HL-60 (cell line): Measurements from ENCODE around the gene TPGS1.

Experiments
- DNase-seq, 2 experiments: peaks; one replicate each; pipeline ENCODE4 v3.0.0-alpha.2; 2010 to 2020; ENCODE audit warnings: low read depth in 1 of 2, low spot score in 1 of 2
- H3K27ac ChIP-seq: fragments of 250-450 bp; sonication (Bioruptor Pico); replicated peaks from 2 replicates; pipeline ENCODE4 v1.5.1; 2020; ENCODE audit warnings: mild to moderate bottlenecking, moderate library complexity
- H3K27me3 ChIP-seq: fragments of 250-450 bp; sonication (Bioruptor Pico); 2 replicates; pipeline ENCODE4 v1.5.1; 2021; ENCODE audit warnings: mild to moderate bottlenecking, moderate library complexity; ENCODE audit not compliant: insufficient read depth, poor library complexity, severe bottlenecking
- H3K4me3 ChIP-seq: replicated peaks from 2 replicates; pipeline ENCODE4 v1.5.1; 2011; ENCODE audit warnings: mild to moderate bottlenecking, control low read depth, low read length; ENCODE audit not compliant: insufficient read depth
- GABPA ChIP-seq: IDR thresholded peaks from 2 replicates; pipeline ENCODE4 v1.6.1; 2012; ENCODE audit warnings: low read depth
- POLR2AphosphoS5 ChIP-seq: IDR thresholded peaks from 2 replicates; pipeline ENCODE4 v1.6.1; 2012; ENCODE audit warnings: low read depth
- SPI1 ChIP-seq: IDR thresholded peaks from 2 replicates; pipeline ENCODE4 v1.6.1; 2012; ENCODE audit warnings: low read depth, mild to moderate bottlenecking, borderline replicate concordance
- TF ChIP-seq, protein P1 (sequence below): IDR thresholded peaks from one replicate; pipeline ENCODE4 v1.5.1; 2011; ENCODE audit warnings: low read length, control low read depth, inconsistent platforms; ENCODE audit not compliant: insufficient read depth
- TF ChIP-seq, protein P2 (sequence below): IDR thresholded peaks from 2 replicates; pipeline ENCODE4 v1.6.1; 2012; ENCODE audit warnings: low read depth; ENCODE audit not compliant: insufficient replicate concordance

Gene TPGS1

GRCh38 chr19:485077-485476 is 22.2 kb upstream of the TPGS1 start:
- Histone ChIP-seq H3K27me3 (no peaks in the 10 kb centered on the region), H3K4me3 (no peak overlapping the region), H3K27ac (no peak overlapping the region)
- TF ChIP-seq, protein P1, sequence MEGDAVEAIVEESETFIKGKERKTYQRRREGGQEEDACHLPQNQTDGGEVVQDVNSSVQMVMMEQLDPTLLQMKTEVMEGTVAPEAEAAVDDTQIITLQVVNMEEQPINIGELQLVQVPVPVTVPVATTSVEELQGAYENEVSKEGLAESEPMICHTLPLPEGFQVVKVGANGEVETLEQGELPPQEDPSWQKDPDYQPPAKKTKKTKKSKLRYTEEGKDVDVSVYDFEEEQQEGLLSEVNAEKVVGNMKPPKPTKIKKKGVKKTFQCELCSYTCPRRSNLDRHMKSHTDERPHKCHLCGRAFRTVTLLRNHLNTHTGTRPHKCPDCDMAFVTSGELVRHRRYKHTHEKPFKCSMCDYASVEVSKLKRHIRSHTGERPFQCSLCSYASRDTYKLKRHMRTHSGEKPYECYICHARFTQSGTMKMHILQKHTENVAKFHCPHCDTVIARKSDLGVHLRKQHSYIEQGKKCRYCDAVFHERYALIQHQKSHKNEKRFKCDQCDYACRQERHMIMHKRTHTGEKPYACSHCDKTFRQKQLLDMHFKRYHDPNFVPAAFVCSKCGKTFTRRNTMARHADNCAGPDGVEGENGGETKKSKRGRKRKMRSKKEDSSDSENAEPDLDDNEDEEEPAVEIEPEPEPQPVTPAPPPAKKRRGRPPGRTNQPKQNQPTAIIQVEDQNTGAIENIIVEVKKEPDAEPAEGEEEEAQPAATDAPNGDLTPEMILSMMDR = no peak
- TF ChIP-seq, protein P2, sequence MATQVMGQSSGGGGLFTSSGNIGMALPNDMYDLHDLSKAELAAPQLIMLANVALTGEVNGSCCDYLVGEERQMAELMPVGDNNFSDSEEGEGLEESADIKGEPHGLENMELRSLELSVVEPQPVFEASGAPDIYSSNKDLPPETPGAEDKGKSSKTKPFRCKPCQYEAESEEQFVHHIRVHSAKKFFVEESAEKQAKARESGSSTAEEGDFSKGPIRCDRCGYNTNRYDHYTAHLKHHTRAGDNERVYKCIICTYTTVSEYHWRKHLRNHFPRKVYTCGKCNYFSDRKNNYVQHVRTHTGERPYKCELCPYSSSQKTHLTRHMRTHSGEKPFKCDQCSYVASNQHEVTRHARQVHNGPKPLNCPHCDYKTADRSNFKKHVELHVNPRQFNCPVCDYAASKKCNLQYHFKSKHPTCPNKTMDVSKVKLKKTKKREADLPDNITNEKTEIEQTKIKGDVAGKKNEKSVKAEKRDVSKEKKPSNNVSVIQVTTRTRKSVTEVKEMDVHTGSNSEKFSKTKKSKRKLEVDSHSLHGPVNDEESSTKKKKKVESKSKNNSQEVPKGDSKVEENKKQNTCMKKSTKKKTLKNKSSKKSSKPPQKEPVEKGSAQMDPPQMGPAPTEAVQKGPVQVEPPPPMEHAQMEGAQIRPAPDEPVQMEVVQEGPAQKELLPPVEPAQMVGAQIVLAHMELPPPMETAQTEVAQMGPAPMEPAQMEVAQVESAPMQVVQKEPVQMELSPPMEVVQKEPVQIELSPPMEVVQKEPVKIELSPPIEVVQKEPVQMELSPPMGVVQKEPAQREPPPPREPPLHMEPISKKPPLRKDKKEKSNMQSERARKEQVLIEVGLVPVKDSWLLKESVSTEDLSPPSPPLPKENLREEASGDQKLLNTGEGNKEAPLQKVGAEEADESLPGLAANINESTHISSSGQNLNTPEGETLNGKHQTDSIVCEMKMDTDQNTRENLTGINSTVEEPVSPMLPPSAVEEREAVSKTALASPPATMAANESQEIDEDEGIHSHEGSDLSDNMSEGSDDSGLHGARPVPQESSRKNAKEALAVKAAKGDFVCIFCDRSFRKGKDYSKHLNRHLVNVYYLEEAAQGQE = no peak
- no peak for TF ChIP-seq POLR2AphosphoS5
- no peak for TF ChIP-seq SPI1
- no peak for TF ChIP-seq GABPA
- DNase-seq = no peak

DNA sequence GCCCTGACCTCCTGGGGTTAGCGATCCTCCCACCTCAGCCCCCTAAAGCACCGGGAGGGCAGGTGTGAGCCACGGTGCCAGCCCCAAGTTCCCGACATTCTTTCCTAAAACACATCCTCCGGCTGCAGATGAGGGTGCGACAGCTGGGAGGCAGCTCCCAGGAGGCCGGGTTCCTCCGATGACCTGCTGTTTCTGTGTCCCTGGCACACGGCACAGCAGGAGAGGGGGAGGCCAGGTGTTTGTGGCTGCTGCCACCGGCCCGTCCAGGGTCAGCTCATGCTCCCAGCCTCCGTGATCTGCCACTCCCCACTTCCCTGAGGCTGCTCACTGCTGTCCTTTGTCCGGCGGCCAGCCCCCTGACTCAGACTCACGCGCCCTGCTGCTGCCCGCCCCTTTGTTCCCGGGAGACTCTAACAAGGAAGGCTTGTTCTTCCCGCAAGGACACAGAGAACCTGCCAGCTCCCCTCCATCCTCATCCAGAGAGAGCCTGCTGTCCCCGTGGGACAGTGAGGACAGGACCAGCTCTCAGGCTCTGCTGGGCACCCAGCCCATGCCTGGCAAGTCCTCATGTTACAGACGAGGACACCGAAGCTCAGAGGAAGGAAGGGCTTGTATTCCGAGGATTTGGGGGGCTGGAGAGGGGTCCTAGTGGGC is 21.6 kb upstream of the TPGS1 start:
- no peak for DNase-seq

GRCh38 chr19:488505-489417 is 18.5 kb upstream of the TPGS1 start:
- TF ChIP-seq, protein P2 = peak; percentile 37
- TF ChIP-seq, protein P1 = no peak
- peak; percentile 68 for TF ChIP-seq POLR2AphosphoS5
- TF ChIP-seq GABPA = no peak; the same call in 1 of the 2 replicates
- DNase-seq = peak; percentile 91 to 94
- Histone ChIP-seq H3K27me3 (no peaks in the 10 kb centered on the region), H3K4me3 (peak overlapping the region; percentile 74), H3K27ac (peak overlapping the region; percentile 99)

More for the DNA sequence above, 21.6 kb upstream of the TPGS1 start:
- Histone ChIP-seq H3K27me3 (no peaks in the 10 kb centered on the region), H3K4me3 (no peak overlapping the region), H3K27ac (no peak overlapping the region)
- TF ChIP-seq POLR2AphosphoS5 (no peak), SPI1 (no peak), GABPA (no peak)
- TF ChIP-seq, protein P1 = no peak
- TF ChIP-seq, protein P2 = no peak
